Astrocyte of the cerebellum (primary cell): Measurements from ENCODE around the gene TRIM31.

ENCODE experiments used
- DNase-seq: peaks from one replicate; pipeline ENCODE4 v3.0.0-alpha.2; 2011; ENCODE audit warnings: low read depth
- H3K4me3 ChIP-seq: 2 replicates; pipeline ENCODE4 v1.5.1; 2011; ENCODE audit warnings: mild to moderate bottlenecking, low read depth, low read length, moderate library complexity
- in situ Hi-C: cut with HindIII; loops from 2 replicates; pipeline ENCODE4 v1.10.0; 2017; ENCODE audit warnings: low sequenced_read_pairs
- TF ChIP-seq, protein P1 (sequence below): IDR thresholded peaks from 2 replicates; pipeline ENCODE4 v1.5.1; 2012; ENCODE audit warnings: low read length, low read depth, moderate library complexity, mild to moderate bottlenecking; ENCODE audit errors: missing control alignments

The TRIM31 gene

DNA sequence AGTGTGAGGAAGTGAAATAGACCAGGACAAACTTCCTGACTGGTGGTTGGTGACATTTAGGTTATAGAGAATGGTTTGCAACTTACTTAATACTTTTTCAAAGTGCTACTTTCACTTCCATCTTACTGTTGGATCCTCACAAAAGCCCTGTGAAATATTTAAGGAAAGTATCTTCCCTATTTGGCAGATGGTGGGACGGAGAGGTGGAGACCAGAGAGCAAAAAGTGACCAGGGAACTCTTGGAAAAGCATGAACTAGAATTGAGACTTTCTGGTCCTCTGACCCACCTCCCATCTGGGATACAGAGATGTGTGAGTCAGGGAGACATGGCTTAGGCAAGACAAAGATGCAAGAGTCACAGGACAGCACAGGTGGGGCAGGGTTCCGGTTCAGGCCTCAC is 45.1 kb upstream of the TRIM31 start:
- in situ Hi-C loops: no loop called here
- TF ChIP-seq, protein P1, sequence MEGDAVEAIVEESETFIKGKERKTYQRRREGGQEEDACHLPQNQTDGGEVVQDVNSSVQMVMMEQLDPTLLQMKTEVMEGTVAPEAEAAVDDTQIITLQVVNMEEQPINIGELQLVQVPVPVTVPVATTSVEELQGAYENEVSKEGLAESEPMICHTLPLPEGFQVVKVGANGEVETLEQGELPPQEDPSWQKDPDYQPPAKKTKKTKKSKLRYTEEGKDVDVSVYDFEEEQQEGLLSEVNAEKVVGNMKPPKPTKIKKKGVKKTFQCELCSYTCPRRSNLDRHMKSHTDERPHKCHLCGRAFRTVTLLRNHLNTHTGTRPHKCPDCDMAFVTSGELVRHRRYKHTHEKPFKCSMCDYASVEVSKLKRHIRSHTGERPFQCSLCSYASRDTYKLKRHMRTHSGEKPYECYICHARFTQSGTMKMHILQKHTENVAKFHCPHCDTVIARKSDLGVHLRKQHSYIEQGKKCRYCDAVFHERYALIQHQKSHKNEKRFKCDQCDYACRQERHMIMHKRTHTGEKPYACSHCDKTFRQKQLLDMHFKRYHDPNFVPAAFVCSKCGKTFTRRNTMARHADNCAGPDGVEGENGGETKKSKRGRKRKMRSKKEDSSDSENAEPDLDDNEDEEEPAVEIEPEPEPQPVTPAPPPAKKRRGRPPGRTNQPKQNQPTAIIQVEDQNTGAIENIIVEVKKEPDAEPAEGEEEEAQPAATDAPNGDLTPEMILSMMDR: no peak
- DNase-seq: no peak
- no peak overlapping the region for H3K4me3 ChIP-seq

- no peak for DNase-seq
- H3K4me3 ChIP-seq: no peak overlapping the region
- TF ChIP-seq, protein P1: no peak
- in situ Hi-C loops: no loop called here
These were observed 44.7 kb upstream of the TRIM31 start for GRCh38 chr6:30157581-30157980.

GRCh38 chr6:30156774-30157173 is 43.9 kb upstream of the TRIM31 start:
- no peak overlapping the region for H3K4me3 ChIP-seq
- DNase-seq: no peak
- TF ChIP-seq, protein P1: no peak
- in situ Hi-C loops: no loop called here

DNA sequence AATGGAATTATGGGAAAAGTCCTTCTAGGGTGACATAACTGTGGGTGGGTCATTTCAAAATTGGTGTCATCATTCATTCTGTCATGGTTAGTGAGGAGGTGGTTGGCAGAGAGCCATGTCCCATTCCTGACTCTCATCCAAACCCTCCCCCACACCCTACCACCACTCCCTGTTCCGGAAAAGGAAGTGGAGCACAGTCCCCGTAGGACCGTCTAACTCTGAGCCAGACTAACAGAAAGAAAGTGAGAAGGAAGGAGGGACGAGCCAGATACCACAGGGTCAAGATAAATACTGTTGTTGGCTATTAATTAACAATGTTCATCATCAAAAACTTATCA is 43.3 kb upstream of the TRIM31 start:
- in situ Hi-C loops: no loop called here
- TF ChIP-seq, protein P1: no peak
- DNase-seq: no peak
- no peak overlapping the region for H3K4me3 ChIP-seq

GRCh38 chr6:30155520-30156261 is 42.8 kb upstream of the TRIM31 start:
- in situ Hi-C loops: no loop called here

GRCh38 chr6:30154709-30155519 is 42.0 kb upstream of the TRIM31 start:
- peak; percentile 49 for DNase-seq
- TF ChIP-seq, protein P1: no peak
- in situ Hi-C loops: no loop called here
- no peak overlapping the region for H3K4me3 ChIP-seq

More at GRCh38 chr6:30155520-30156261, 42.8 kb upstream of the TRIM31 start:
- no peak for DNase-seq
- TF ChIP-seq, protein P1: no peak
- H3K4me3 ChIP-seq: no peak overlapping the region
